GM18909 (cell line): ENCODE results near the gene MNAT1.
"Not testable (repeated sequence)": the region's sequence is repeated elsewhere in the genome, so short reads cannot be mapped to it uniquely, and the experiment has no call there.

Experiments
- ATAC-seq: cut with Tn5 transposase; IDR thresholded peaks from one replicate; pipeline ENCODE4 v1.9.1; 2021; ENCODE audit warnings: mild to moderate bottlenecking; ENCODE audit not compliant: unreplicated experiment, poor library complexity

Gene MNAT1

GRCh38 chr14:60734465-60735242, at the start of gene MNAT1:
Gene MNAT1 (plus strand): TSS chr14:60734761. CDS start chr14:60734863, 102 bp downstream.
- ATAC-seq = peak; percentile 98

- ATAC-seq = no peak
Observed at GRCh38 chr14:60686865-60687264, 47.7 kb upstream of the MNAT1 start.

DNA sequence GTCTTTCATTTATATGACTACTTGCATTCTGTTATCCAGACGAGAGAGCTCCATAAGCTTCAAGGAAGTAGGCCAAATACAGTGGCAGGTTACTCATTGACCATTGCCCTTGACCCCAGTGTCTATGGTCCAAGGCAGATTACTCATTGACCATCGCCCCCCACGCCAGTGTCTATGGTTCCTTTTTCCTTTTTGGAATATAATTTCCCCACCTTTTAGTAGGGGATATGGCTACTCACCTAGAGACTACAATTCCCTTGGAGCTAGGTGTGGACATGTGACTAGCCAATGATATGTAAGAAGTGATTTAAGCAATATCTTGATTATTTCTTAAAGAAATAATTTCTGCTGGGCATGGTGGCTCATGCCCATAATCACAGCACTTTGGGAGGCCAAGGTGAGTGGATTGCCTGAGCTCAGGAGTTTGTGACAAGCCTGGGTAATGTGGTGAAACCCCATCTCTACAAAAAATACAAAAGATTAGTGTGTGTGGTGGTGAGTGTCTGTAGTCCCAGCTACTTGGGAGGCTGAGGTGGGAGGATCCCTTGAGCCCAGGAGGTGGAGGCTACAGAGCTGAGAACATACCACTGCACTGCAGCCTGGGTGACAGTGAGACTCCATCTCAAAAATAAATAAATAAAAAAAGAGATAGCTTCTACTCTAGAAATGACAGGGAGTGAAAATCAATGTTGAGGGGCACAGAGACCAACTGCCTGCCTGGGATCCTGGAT, 43.0 kb upstream of the MNAT1 start:
- ATAC-seq = no peak

- no peak for ATAC-seq
Observed at GRCh38 chr14:60695327-60695726, 39.2 kb upstream of the MNAT1 start.

DNA sequence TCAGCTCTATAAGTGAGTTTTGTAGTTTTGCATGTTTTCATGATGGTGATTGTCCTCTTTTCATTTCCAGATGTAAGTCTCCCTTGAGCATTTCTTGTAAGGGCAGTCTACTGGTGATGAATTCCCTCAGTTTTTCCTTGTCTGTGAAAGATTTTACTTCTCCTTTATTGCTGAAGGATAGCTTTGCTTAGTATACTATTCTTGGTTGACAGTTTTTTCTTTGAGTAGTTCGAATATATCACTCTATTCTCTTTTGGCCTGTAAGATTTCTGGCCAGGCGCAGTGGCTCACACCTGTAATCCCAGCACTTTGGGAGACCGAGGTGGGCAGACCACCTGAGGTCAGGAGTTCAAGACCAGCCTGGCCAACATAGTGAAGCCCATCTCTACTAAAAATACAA, 34.0 kb upstream of the MNAT1 start:
- no peak for ATAC-seq

- ATAC-seq = no peak
Observed at GRCh38 chr14:60705100-60705499, 29.5 kb upstream of the MNAT1 start.

GRCh38 chr14:60707858-60708257, 26.7 kb upstream of the MNAT1 start:
- ATAC-seq = no peak

DNA sequence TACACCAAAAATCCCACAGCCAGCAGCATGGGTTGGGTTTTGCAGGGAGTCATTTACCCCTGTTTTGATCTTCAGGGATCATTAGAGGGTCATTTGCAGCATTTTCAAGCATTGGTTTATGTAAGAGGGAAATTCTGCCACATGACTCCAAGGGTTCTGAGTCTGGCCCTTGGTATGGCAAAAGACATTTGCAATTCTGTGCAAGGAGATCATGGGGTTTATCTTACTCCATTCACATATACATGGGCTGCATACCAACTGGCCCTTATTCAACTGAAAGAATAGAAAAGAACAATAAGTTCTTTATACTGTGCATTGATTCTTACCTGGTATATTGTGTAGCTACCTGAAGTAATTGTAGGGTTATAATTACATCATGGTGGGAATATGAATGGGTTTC, 24.1 kb upstream of the MNAT1 start:
- ATAC-seq = no peak

DNA sequence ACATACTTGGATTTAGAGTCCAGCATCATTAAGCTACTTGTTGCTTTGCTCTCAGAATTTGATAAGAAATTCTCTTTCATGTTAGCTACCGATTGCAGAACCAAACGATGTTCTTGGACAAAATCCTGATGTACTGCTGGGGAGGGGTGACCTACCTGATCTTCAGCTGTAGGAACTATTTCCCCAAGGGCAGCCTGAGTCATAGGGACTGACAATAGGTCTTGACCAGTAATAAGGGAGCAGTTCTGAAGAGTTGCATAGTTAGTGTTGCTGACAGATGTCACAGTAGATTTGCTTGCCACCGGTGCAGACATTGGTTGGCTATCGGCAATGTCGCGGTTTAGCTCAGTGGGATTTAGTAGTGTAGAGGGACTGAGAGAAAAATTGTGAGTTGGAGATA, 21.0 kb upstream of the MNAT1 start:
- ATAC-seq = no peak

GRCh38 chr14:60720391-60720790, 14.2 kb upstream of the MNAT1 start:
- ATAC-seq = no peak

GRCh38 chr14:60720962-60721325, 13.6 kb upstream of the MNAT1 start:
- ATAC-seq = no peak

DNA sequence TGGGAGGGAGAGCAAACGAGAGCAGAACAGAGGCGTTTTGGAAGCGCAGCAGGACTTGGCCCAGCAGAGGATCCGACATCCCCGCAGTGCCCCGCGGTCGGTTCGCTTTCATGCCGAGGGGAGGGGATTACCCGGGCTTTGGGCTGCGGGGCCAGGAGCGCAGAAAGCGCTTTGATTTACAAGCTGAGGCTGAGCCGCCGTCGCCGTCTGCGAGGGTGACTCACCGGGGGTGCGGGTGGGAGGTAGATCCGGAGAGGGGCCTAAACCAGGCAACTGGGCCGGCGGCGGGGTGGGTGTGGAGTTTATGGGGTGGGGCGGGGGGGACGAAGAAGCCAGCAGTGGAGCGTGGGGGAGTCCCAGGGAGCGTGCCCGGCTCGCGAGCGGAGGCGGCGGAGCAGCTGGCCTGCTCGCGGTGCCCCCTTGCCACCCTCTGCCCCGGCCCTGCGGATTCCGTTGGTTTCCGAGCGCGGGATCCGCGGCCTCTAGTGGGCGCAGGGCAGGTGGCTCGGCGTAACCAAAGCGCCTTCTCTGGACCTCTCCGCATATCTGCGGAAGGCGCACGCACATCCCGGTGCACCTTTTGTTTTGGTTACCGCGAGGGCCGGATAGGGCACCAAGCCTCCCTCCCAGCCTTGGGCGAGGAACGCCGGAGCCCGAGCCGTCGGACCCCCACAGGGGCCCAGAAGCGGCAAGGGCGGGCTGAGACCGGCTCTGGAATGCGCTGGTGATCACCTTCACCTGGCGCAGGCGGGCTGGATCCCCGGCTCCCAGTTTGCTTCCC, 13.0 kb upstream of the MNAT1 start:
- peak; percentile 42 for ATAC-seq

- no peak for ATAC-seq
Observed at GRCh38 chr14:60722107-60722356, 12.5 kb upstream of the MNAT1 start.

GRCh38 chr14:60722357-60723115, 12.0 kb upstream of the MNAT1 start:
- peak; percentile 49 for ATAC-seq

- ATAC-seq = peak; percentile 51
Observed at GRCh38 chr14:60723116-60723906, 11.2 kb upstream of the MNAT1 start.

- ATAC-seq = peak; percentile 39
Observed at GRCh38 chr14:60723907-60724618, 10.5 kb upstream of the MNAT1 start, which contains the start of gene SIX4. Gene SIX4 (minus strand): TSS chr14:60724351. CDS start chr14:60724074, 277 bp downstream.

GRCh38 chr14:60731291-60731690, 3.3 kb upstream of the MNAT1 start:
- ATAC-seq = not testable (repeated sequence)

GRCh38 chr14:60732840-60733483, 1.6 kb upstream of the MNAT1 start:
- no peak for ATAC-seq

DNA sequence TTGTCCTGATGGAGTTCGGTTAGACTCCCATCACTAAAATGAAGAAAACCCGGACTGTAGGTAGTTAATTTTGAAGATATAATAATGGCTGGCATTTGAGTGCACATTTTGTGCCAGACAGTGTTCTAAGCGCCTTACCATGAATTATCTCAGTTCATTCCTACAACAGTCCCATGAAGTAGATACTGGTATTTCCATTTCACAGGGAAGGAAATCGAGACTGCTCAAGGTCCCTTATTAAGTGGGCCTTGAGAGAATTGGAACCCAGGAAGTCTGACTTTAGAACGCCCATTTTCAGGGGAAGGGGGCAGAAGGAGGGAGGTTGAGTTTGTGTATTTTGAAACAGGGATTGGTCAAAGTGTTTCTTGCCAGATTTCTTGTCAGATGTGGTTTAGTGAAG, 855 bp downstream of the MNAT1 start:
- ATAC-seq = no peak
